ENCODE data around the gene MREG.
A peak's percentile ranks its signal among the peaks of the same experiment; 100 is the strongest.

Gene MREG, protein sequence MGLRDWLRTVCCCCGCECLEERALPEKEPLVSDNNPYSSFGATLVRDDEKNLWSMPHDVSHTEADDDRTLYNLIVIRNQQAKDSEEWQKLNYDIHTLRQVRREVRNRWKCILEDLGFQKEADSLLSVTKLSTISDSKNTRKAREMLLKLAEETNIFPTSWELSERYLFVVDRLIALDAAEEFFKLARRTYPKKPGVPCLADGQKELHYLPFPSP

DNA sequence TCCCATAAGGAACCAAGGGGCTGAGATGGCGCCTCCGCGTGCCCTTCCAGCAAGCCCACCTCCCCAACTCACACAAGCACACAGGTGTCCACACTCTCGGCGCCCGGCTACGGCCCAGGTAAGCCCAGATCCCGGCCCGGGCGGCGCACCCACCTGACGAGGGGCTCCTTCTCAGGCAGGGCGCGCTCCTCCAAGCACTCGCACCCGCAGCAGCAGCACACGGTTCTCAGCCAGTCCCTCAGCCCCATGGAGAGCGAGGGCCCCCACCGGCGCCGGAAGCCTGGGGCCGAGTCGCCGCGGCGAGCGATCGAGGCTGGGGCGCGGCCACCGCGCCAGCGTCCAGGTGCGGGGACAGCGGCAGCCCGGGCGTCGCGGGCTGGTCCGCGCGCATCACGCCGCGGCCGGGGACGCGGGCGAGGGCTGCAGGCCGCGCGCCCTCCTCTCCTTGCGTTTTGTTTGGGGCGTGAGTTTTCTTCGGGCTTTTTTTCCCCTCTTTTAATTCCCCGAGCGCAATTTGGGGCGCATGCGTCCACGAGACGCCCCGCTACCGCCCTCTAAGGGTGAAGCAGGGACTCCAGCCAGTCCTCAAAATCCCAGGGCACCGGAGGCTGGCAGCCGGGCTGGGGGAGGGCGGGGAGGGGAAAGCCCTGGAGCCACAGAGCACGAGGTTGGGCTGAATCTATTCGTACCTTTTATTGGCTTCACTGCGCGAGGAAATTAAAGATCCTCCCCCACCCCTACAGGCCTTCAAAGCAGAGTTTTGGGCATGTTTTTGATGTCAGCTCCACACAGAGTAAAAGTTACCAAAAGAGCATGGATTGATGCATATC lies at the start of gene MREG:
MREG (minus strand) TSS at position 472 of the 830 bp plus-strand sequence; CDS start at position 248, 224 bp downstream.
- Histone ChIP-seq H3K36me3 (no peaks in the 10 kb centered on the region), H3K27ac (peak within 1 kb of the TSS; percentile 33 to 51), H3K27me3 (no peaks in the 10 kb centered on the region), H3K9me3 (no peaks in the 10 kb centered on the region), H3K4me1 (peaks cover 0 to 8% (median 3%) of the 10 kb centered on the region in 4 donors), H3K4me3 (peak within 1 kb of the TSS; percentile 59 to 71)
- TF ChIP-seq, protein P1, sequence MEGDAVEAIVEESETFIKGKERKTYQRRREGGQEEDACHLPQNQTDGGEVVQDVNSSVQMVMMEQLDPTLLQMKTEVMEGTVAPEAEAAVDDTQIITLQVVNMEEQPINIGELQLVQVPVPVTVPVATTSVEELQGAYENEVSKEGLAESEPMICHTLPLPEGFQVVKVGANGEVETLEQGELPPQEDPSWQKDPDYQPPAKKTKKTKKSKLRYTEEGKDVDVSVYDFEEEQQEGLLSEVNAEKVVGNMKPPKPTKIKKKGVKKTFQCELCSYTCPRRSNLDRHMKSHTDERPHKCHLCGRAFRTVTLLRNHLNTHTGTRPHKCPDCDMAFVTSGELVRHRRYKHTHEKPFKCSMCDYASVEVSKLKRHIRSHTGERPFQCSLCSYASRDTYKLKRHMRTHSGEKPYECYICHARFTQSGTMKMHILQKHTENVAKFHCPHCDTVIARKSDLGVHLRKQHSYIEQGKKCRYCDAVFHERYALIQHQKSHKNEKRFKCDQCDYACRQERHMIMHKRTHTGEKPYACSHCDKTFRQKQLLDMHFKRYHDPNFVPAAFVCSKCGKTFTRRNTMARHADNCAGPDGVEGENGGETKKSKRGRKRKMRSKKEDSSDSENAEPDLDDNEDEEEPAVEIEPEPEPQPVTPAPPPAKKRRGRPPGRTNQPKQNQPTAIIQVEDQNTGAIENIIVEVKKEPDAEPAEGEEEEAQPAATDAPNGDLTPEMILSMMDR (IDR thresholded peaks at IDR 0.05) = peak; percentile 45 to 73
- DNase-seq = peak; percentile 61 to 73
- intact Hi-C loops (cut with DNase I; ENCODE audit: low total_unique reads) = loop anchor here (10.0 kb wide), 2 partner anchors 58 to 1872 kb away; no protein-coding TSS in a partner anchor

DNA sequence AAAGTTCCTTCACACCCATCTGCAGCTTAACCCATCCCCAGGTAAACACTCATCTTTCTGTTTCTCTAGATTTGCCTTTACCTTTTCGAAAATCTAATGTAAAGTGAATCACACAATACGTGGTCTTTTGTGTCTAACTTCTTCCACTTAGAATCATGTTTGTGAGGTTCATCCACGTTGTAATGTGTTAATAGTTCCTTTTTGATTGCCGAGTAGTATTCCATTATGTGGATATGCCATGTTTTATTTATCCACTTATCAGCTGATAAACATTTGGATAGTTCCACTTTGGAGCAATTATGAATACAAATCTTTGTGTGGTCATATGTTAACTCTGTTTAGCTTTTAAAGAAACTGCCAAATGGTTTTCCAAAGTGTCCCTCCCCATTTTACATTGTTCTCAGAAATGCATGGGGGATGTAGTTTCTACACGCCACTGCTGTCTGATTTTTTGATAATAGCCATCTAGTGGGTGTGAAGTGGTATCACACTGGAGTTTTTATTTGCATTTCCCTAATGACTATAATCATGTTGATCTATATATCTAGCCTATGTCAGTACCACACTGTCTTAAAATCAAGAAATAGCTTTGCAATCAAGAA lies 46.0 kb upstream of the MREG start:
- TF ChIP-seq, protein P1 (IDR thresholded peaks at IDR 0.05) = no peak
- intact Hi-C loops (cut with DNase I; ENCODE audit: low total_unique reads) = no loop called here
- H3K9me3 ChIP-seq = no peaks in the 10 kb centered on the region
- peaks cover 0 to 7% (median 5%) of the 10 kb centered on the region in 3 donors for H3K36me3 ChIP-seq
- no peak overlapping the region for H3K27ac ChIP-seq
- H3K27me3 ChIP-seq = no peaks in the 10 kb centered on the region
- no peak overlapping the region for H3K4me3 ChIP-seq
- no peaks in the 10 kb centered on the region for H3K4me1 ChIP-seq
- no peak for DNase-seq

DNA sequence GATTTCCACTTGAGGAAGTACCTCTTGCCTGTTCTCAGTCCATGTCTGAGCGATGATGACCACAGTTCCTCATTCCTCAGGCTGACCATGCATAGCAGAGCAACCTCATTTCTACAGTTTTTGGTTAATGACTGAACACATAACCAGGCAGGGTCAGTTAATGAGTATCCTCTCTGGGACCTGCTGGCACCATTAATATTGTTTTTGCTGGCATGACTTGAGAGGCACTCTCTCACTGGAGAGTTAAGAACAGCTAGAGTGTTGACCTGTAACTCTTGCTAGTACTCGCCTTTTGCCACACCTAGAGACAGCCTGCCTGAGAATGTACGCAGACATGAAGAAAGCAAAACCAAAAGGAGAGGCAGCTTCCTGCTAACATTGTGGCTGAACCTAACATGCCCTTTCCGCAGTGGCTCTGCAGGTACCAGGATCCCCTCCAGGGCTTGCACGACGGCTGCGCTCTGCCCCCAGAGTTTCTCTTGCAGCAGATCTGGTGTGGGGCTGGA lies 44.4 kb upstream of the MREG start:
- Histone ChIP-seq H3K27me3 (no peaks in the 10 kb centered on the region), H3K4me3 (no peak overlapping the region), H3K4me1 (no peaks in the 10 kb centered on the region), H3K27ac (no peak overlapping the region), H3K9me3 (no peaks in the 10 kb centered on the region), H3K36me3 (peaks cover 0 to 7% (median 0%) of the 10 kb centered on the region in 3 donors)
- intact Hi-C loops (cut with DNase I; ENCODE audit: low total_unique reads) = no loop called here
- TF ChIP-seq, protein P1 (IDR thresholded peaks at IDR 0.05) = no peak
- DNase-seq = no peak

DNA sequence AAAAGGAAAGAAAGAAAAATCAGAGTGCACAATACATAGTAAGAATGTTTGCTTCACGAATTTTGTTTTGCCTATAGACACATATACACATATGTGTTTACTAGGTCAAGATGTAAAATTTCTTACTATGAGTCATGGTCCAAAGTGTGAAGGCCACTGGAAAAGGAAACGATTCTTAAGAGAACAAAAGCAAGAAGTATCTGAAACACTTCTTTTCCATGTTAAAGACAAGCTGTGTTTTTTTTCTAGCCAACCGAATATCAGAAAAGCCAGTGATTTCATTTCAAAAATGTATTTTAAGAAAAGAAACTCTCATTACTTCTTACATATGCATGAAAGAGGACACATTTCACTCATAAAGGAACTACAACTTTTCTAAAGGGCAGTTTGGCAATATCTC lies 43.4 kb upstream of the MREG start:
- TF ChIP-seq, protein P1 (IDR thresholded peaks at IDR 0.05) = no peak
- intact Hi-C loops (cut with DNase I; ENCODE audit: low total_unique reads) = no loop called here
- no peaks in the 10 kb centered on the region for H3K27me3 ChIP-seq
- DNase-seq = no peak
- H3K4me3 ChIP-seq = no peak overlapping the region
- no peak overlapping the region for H3K27ac ChIP-seq
- H3K36me3 ChIP-seq = no peaks in the 10 kb centered on the region
- H3K4me1 ChIP-seq = no peaks in the 10 kb centered on the region
- H3K9me3 ChIP-seq = no peaks in the 10 kb centered on the region

DNA sequence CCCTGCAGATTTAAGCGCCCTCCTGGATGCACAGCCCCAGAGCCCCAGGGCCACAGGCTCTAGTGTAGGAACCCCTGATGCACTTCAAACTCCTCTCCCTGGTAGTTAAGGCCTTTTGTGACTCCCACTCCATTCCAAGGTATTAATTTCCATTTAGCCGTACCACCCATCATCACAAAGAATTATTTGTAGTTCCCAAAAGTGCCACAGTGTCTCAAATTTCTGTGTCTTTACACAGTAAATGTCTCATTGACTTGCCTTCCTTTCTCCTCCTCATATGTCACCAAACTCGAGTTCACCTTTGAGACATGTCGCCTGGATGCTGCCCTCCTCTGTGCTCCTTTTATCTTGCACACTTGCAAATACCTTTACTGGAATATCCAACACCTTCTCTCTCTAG lies 42.3 kb upstream of the MREG start:
- Histone ChIP-seq H3K4me3 (no peak overlapping the region), H3K27ac (no peak overlapping the region), H3K4me1 (no peaks in the 10 kb centered on the region), H3K9me3 (no peaks in the 10 kb centered on the region), H3K27me3 (no peaks in the 10 kb centered on the region), H3K36me3 (no peaks in the 10 kb centered on the region)
- DNase-seq = no peak
- TF ChIP-seq, protein P1 (IDR thresholded peaks at IDR 0.05) = no peak
- intact Hi-C loops (cut with DNase I; ENCODE audit: low total_unique reads) = no loop called here

Data from tibial artery (tissue), 4 donors.